HCT116 (cell line): Measurements from ENCODE around the gene CKS1B. TPM values are rescaled to one million over a fixed set of nuclear protein-coding genes. Genes with fewer than 3 reads are reported as not detected.
A peak's percentile ranks its signal among the peaks of the same experiment; 100 is the strongest.

ENCODE experiments used
- ATAC-seq: fragments of 200-7000 bp; cut with Tn5 transposase; 2 replicates; pipeline ENCODE4 v1.9.1; 2020; ENCODE audit warnings: mild to moderate bottlenecking, moderate library complexity
- BruUV-seq: library from RNA; stranded (reverse); fragments of 400-500 nt; replicated peaks from 2 replicates; lab custom pipeline; 2021; lab: Mats Ljungman, UMichigan
- CTCF ChIA-PET: fragments of 300-600 bp; sonication (Branson Sonifier 250); formaldehyde crosslinking; loops from one replicate; lab custom pipeline; 2021; ENCODE audit warnings: antibody characterized with exemption; lab: Charles Lee
- POLR2A ChIA-PET: fragments of 300-600, 350-600 bp; sonication (Branson Sonifier 250); formaldehyde crosslinking; loops from one replicate; lab custom pipeline; 2021; ENCODE audit warnings: antibody characterized with exemption; lab: Charles Lee
- RAD21 ChIA-PET, 2 experiments: fragments of 300-600 bp; sonication (Branson Sonifier 250); formaldehyde crosslinking; loops; one replicate each; lab custom pipeline; 2023; ENCODE audit warnings: low total read pairs in 2 of 2; ENCODE audit not compliant: uncharacterized antibody in 2 of 2, unreplicated experiment in 2 of 2, low non-redundant PET in 1 of 2; lab: Charles Lee
- DNase-seq: peaks from one replicate; pipeline ENCODE4 v3.0.0-alpha.2; 2010; ENCODE audit warnings: low read depth, low spot score
- H2AFZ ChIP-seq: fragments of 200-600 bp; shearing (Covaris generic), sonication (generic); 2 replicates; pipeline ENCODE4 v1.6.1; 2017; ENCODE audit warnings: low read depth, mixed run types, mixed read lengths, antibody characterized with exemption, low read length; ENCODE audit not compliant: poor library complexity, severe bottlenecking
- H3K27ac ChIP-seq: 2 replicates; pipeline ENCODE4 v1.5.1; 2012; ENCODE audit warnings: low read depth, low read length
- H3K27me3 ChIP-seq: fragments of 200-600 bp; sonication (generic); 2 replicates; pipeline ENCODE4 v1.6.1; 2016; ENCODE audit warnings: mixed run types, low read length, mixed read lengths; ENCODE audit not compliant: insufficient read depth
- H3K36me3 ChIP-seq, 2 experiments: fragments of 200-500 bp in 1 of 2; fragments of 200-600 bp in 1 of 2; sonication (Bioruptor generic) in 1 of 2; sonication (generic) in 1 of 2; 2 replicates each; pipeline versions ENCODE4 v1.5.1 to v1.6.1; 2014 to 2016; ENCODE audit warnings: low read length in 2 of 2, inconsistent platforms in 1 of 2, mixed read lengths in 1 of 2, mixed run types in 1 of 2; ENCODE audit not compliant: insufficient read depth in 2 of 2, control insufficient read depth in 1 of 2
- H3K4me1 ChIP-seq, 2 experiments: fragments of 200-600 bp in 1 of 2; sonication (generic) in 1 of 2; 2 replicates each; pipeline versions ENCODE4 v1.5.1 to v1.6.1; 2012 to 2017; ENCODE audit warnings: low read length in 2 of 2, inconsistent platforms in 1 of 2, mild to moderate bottlenecking in 1 of 2, mixed read lengths in 1 of 2, mixed run types in 1 of 2, moderate library complexity in 1 of 2; ENCODE audit not compliant: insufficient read depth in 2 of 2, control insufficient read depth in 1 of 2
- H3K4me2 ChIP-seq: fragments of 200-600 bp; sonication (generic); 2 replicates; pipeline ENCODE4 v1.6.1; 2017; ENCODE audit warnings: mixed run types, low read length, mixed read lengths
- H3K4me3 ChIP-seq, 2 experiments: fragments of 200-600 bp in 1 of 2; sonication (generic) in 1 of 2; replicated peaks in 1 of 2; 2 replicates each; pipeline ENCODE4 v1.5.1; 2011 to 2016; ENCODE audit warnings: low read length in 2 of 2, control low read depth in 1 of 2, low read depth in 1 of 2, mild to moderate bottlenecking in 1 of 2, mixed read lengths in 1 of 2, mixed run types in 1 of 2
- H3K79me2 ChIP-seq: fragments of 200-600 bp; sonication (generic); 2 replicates; pipeline ENCODE4 v1.6.1; 2017; ENCODE audit warnings: mild to moderate bottlenecking, mixed run types, low read length, moderate library complexity, mixed read lengths; ENCODE audit not compliant: insufficient read depth
- H3K9ac ChIP-seq: fragments of 200-600 bp; sonication (generic); 2 replicates; pipeline ENCODE4 v1.6.1; 2016; ENCODE audit warnings: low read length, mixed read lengths
- H3K9me2 ChIP-seq: fragments of 200-600 bp; sonication (generic), shearing (Covaris generic); 2 replicates; pipeline ENCODE4 v1.6.1; 2017; ENCODE audit warnings: mixed run types, mild to moderate bottlenecking, moderate library complexity; ENCODE audit not compliant: insufficient read depth
- H3K9me3 ChIP-seq, 2 experiments: fragments of 200-500 bp in 1 of 2; fragments of 200-600 bp in 1 of 2; sonication (Bioruptor generic) in 1 of 2; sonication (generic) in 1 of 2; 2 replicates each; pipeline ENCODE4 v1.6.1; 2014 to 2017; ENCODE audit warnings: low read length in 2 of 2, mixed read lengths in 2 of 2, inconsistent platforms in 1 of 2, low read depth in 1 of 2, mild to moderate bottlenecking in 1 of 2, mixed run types in 1 of 2, moderate library complexity in 1 of 2; ENCODE audit not compliant: control insufficient read depth in 1 of 2, insufficient read depth in 1 of 2
- H4K20me1 ChIP-seq: fragments of 200-600 bp; sonication (generic), shearing (Covaris generic); 2 replicates; pipeline ENCODE4 v1.6.1; 2017; ENCODE audit warnings: mixed run types, mild to moderate bottlenecking, moderate library complexity; ENCODE audit not compliant: insufficient read depth
- CEBPB ChIP-seq: IDR thresholded peaks from 2 replicates; pipeline ENCODE4 v1.6.1; 2012; ENCODE audit warnings: low read depth
- EZH2 ChIP-seq: fragments of 200-600 bp; sonication (generic); IDR thresholded peaks from 2 replicates; pipeline ENCODE4 v1.6.1; 2017; ENCODE audit warnings: antibody characterized with exemption, mixed run types
- POLR2A ChIP-seq: IDR thresholded peaks from 2 replicates; pipeline ENCODE4 v1.7.0; 2011; ENCODE audit warnings: borderline replicate concordance; ENCODE audit not compliant: insufficient read depth, insufficient read length; ENCODE audit errors: extremely low read depth
- SIN3A ChIP-seq: IDR thresholded peaks from 2 replicates; pipeline ENCODE4 v1.6.1; 2012; ENCODE audit warnings: low read depth
- SP1 ChIP-seq: IDR thresholded peaks from 2 replicates; pipeline ENCODE4 v1.6.1; 2012; ENCODE audit warnings: low read depth
- SRF ChIP-seq: IDR thresholded peaks from 2 replicates; pipeline ENCODE4 v1.6.1; 2012; ENCODE audit warnings: low read depth
- TCF7L2 ChIP-seq: IDR thresholded peaks from 2 replicates; pipeline ENCODE4 v1.7.0; 2011; ENCODE audit warnings: borderline replicate concordance, inconsistent platforms; ENCODE audit not compliant: insufficient read depth, insufficient read length; ENCODE audit errors: extremely low read depth
- YY1 ChIP-seq: IDR thresholded peaks from 2 replicates; pipeline ENCODE4 v1.6.1; 2011; ENCODE audit warnings: low read length, low read depth, moderate library complexity, mild to moderate bottlenecking; ENCODE audit not compliant: insufficient replicate concordance; ENCODE audit errors: extremely low read depth
- ZFX ChIP-seq: fragments of 450-650 bp; IDR thresholded peaks from 2 replicates; pipeline ENCODE4 v1.6.1; 2017
- intact Hi-C: fragments of 100-400 bp; cut with micrococcal nuclease; formaldehyde crosslinking; loops from 2 replicates; pipeline ENCODE4 v1.10.0; 2022
- total RNA-seq: library from RNA; stranded (reverse); gene quantifications from one replicate; pipeline ENCODE4 v1.2.1, GENCODE V29; 2021; ENCODE audit not compliant: unreplicated experiment
- TF ChIP-seq, protein P1 (sequence below): IDR thresholded peaks from 2 replicates; pipeline ENCODE4 v1.6.1; 2011; ENCODE audit warnings: mild to moderate bottlenecking, low read length, moderate library complexity; ENCODE audit not compliant: insufficient replicate concordance; ENCODE audit errors: extremely low read depth
- TF ChIP-seq, protein P2 (sequence below): IDR thresholded peaks from 2 replicates; pipeline ENCODE4 v1.6.1; 2012
- TF ChIP-seq, protein P3 (sequence below): IDR thresholded peaks from 2 replicates; pipeline ENCODE4 v1.6.1; 2012; ENCODE audit warnings: low read depth

The CKS1B gene
- total RNA-seq, 1 experiment from 2014 or later: 229 TPM

DNA sequence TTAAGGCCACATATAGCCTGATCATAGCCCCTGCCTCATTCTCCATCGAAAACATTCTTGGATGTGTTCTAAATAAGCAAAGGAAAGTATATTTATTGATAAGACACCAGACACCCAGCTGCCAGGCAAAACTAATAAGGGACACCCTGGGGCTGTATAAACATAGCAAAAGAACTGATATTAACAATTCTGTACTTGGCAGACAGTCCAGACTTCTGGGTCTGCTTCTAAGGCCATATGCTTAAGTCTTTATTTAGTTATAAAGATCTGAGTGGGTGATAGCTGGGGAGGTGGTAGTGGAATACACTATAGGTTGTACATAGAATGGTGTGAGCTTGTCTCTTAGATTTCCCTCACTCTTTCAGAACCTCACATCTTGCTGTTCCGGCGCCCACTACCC is 3.9 kb downstream of the CKS1B start:
- RAD21 ChIA-PET: no interaction called here
- POLR2A ChIA-PET: interaction anchor here (1.1 to 1.3 kb wide), 2 partner anchors 9 to 18 kb away, joined by 3 read pairs; no protein-coding TSS in a partner anchor
- no peaks in the 10 kb centered on the region for H3K9me2 ChIP-seq
- TF ChIP-seq, protein P1, sequence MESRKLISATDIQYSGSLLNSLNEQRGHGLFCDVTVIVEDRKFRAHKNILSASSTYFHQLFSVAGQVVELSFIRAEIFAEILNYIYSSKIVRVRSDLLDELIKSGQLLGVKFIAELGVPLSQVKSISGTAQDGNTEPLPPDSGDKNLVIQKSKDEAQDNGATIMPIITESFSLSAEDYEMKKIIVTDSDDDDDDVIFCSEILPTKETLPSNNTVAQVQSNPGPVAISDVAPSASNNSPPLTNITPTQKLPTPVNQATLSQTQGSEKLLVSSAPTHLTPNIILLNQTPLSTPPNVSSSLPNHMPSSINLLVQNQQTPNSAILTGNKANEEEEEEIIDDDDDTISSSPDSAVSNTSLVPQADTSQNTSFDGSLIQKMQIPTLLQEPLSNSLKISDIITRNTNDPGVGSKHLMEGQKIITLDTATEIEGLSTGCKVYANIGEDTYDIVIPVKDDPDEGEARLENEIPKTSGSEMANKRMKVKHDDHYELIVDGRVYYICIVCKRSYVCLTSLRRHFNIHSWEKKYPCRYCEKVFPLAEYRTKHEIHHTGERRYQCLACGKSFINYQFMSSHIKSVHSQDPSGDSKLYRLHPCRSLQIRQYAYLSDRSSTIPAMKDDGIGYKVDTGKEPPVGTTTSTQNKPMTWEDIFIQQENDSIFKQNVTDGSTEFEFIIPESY: no peak
- TF ChIP-seq CEBPB (no peak), POLR2A (no peak), TCF7L2 (no peak)
- TF ChIP-seq, all 23 proteins: peak for 0
- Histone ChIP-seq H3K4me3 (no peak overlapping the region), H3K27ac (no peak overlapping the region), H3K9ac (no peak overlapping the region), H3K36me3 (peaks cover 11 to 27% of the 10 kb centered on the region in 2 experiments), H3K9me3 (no peaks in the 10 kb centered on the region), H3K4me2 (no peak overlapping the region), H4K20me1 (no peaks in the 10 kb centered on the region), H3K79me2 (peaks cover 64% of the 10 kb centered on the region), H3K4me1 (peaks cover 13 to 36% of the 10 kb centered on the region in 2 experiments; a peak in 3 of 4 replicates), H2AFZ (no peak overlapping the region), H3K27me3 (no peaks in the 10 kb centered on the region)
- CTCF ChIA-PET: no interaction called here
- no TSS peak for BruUV-seq
- intact Hi-C loops: no loop called here
- DNase-seq (no peak), ATAC-seq (no peak)

DNA sequence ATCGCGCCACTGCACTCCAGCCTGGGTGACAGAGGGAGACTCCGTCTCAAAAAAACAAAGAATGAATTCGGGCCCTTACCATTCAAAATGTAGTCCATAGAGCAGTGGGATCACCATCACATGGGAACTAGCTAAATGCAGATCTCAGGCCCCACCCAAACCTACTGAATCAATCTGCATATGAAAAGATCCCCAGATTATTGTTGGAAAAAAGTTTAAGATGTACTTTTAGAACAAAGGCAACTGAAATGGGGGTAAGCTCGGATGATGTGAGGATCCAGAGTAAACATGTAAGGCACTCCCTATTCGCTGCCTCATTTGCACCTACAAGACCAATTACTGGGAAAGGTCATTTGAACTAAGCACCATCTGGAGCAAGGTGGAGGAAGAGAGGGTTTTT is 7.9 kb downstream of the CKS1B start:
- Histone ChIP-seq H3K9ac (peak overlapping the region; percentile 90), H3K4me3 (peak overlapping the region; percentile 41 to 84), H3K27me3 (no peaks in the 10 kb centered on the region), H3K9me3 (no peaks in the 10 kb centered on the region), H2AFZ (no peak overlapping the region), H3K36me3 (peaks cover 17 to 27% of the 10 kb centered on the region in 2 experiments), H4K20me1 (no peaks in the 10 kb centered on the region), H3K79me2 (peaks cover 75% of the 10 kb centered on the region), H3K4me2 (peak overlapping the region; percentile 93), H3K9me2 (no peaks in the 10 kb centered on the region), H3K27ac (peak overlapping the region; percentile 70), H3K4me1 (peaks cover 10 to 34% of the 10 kb centered on the region in 2 experiments; a peak in 3 of 4 replicates)
- ATAC-seq (no peak), DNase-seq (no peak)
- intact Hi-C loops: no loop called here
- BruUV-seq: TSS peak; percentile 99
- RAD21 ChIA-PET: no interaction called here
- CTCF ChIA-PET: interaction anchor here (1.1 to 3.2 kb wide), 5 partner anchors 8 to 211 kb away, joined by 4 to 25 read pairs (median 4); partner anchors contain the start of genes CKS1B and LENEP
- POLR2A ChIA-PET: interaction anchor here (3.3 to 3.7 kb wide), 2 partner anchors 10 to 12 kb away, joined by 15 to 46 read pairs; partner anchors contain the start of genes LENEP and SHC1
- TF ChIP-seq, protein P2, sequence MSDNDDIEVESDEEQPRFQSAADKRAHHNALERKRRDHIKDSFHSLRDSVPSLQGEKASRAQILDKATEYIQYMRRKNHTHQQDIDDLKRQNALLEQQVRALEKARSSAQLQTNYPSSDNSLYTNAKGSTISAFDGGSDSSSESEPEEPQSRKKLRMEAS: no peak
- TF ChIP-seq SRF: no peak
- TF ChIP-seq ZFX: no peak
- no peak for TF ChIP-seq SP1
- TF ChIP-seq SIN3A: no peak
- TF ChIP-seq YY1: no peak
- TF ChIP-seq, protein P3, sequence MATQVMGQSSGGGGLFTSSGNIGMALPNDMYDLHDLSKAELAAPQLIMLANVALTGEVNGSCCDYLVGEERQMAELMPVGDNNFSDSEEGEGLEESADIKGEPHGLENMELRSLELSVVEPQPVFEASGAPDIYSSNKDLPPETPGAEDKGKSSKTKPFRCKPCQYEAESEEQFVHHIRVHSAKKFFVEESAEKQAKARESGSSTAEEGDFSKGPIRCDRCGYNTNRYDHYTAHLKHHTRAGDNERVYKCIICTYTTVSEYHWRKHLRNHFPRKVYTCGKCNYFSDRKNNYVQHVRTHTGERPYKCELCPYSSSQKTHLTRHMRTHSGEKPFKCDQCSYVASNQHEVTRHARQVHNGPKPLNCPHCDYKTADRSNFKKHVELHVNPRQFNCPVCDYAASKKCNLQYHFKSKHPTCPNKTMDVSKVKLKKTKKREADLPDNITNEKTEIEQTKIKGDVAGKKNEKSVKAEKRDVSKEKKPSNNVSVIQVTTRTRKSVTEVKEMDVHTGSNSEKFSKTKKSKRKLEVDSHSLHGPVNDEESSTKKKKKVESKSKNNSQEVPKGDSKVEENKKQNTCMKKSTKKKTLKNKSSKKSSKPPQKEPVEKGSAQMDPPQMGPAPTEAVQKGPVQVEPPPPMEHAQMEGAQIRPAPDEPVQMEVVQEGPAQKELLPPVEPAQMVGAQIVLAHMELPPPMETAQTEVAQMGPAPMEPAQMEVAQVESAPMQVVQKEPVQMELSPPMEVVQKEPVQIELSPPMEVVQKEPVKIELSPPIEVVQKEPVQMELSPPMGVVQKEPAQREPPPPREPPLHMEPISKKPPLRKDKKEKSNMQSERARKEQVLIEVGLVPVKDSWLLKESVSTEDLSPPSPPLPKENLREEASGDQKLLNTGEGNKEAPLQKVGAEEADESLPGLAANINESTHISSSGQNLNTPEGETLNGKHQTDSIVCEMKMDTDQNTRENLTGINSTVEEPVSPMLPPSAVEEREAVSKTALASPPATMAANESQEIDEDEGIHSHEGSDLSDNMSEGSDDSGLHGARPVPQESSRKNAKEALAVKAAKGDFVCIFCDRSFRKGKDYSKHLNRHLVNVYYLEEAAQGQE: no peak
- TF ChIP-seq EZH2: no peak
